SH-SY5Y (cell line): ENCODE results near the gene KRTAP11-1.

Experiments
- GATA2 ChIP-seq: IDR thresholded peaks from 2 replicates; pipeline ENCODE4 v1.6.1; 2011; ENCODE audit warnings: mild to moderate bottlenecking, low read depth, low read length
- GATA3 ChIP-seq: IDR thresholded peaks from 2 replicates; pipeline ENCODE4 v1.6.1; 2011; ENCODE audit warnings: low read depth, mild to moderate bottlenecking, low read length, moderate library complexity

- TF ChIP-seq GATA3 (no peak), GATA2 (no peak)
Observed at GRCh38 chr21:30847627-30848500, 33.5 kb downstream of the KRTAP11-1 start.
